ENCODE data around the gene DAB1. TPM values are rescaled to one million over a fixed set of nuclear protein-coding genes. Genes with fewer than 3 reads are reported as not detected.

Gene DAB1
- total and polyA plus RNA-seq, 8 donors, result 0.04 to 1.4 (median 0.39) TPM

DNA sequence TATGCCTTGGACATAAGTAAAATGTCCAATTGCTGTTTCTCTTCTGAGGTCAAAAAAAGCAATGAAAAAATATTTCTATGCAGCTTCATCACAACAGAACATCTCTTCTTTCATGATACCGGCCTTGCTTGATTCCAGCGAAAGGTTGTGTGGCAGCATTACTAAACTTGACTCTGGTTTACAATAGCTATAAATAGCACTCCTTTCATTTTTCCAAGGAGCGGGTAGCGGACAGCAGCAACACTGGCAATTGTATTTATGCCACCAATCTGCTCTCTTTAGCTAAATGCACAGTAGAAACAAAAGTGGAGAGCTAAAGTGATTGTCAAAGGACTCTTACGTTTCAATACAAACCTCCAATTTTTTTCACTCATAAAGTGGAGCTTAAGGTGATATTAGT lies 7.5 kb upstream of the DAB1 start:
- Histone ChIP-seq H3K27me3 (peaks cover 0 to 5% (median 0%) of the 10 kb centered on the region in 4 donors), H3K4me3 (no peak overlapping the region), H3K27ac (no peak overlapping the region), H3K9me3 (no peaks in the 10 kb centered on the region), H3K36me3 (no peaks in the 10 kb centered on the region), H3K4me1 (no peaks in the 10 kb centered on the region)
- intact Hi-C loops (cut with DNase I), result no loop called here
- FAIRE-seq, result no peak
- ATAC-seq, result no peak
- TF ChIP-seq, protein P1, sequence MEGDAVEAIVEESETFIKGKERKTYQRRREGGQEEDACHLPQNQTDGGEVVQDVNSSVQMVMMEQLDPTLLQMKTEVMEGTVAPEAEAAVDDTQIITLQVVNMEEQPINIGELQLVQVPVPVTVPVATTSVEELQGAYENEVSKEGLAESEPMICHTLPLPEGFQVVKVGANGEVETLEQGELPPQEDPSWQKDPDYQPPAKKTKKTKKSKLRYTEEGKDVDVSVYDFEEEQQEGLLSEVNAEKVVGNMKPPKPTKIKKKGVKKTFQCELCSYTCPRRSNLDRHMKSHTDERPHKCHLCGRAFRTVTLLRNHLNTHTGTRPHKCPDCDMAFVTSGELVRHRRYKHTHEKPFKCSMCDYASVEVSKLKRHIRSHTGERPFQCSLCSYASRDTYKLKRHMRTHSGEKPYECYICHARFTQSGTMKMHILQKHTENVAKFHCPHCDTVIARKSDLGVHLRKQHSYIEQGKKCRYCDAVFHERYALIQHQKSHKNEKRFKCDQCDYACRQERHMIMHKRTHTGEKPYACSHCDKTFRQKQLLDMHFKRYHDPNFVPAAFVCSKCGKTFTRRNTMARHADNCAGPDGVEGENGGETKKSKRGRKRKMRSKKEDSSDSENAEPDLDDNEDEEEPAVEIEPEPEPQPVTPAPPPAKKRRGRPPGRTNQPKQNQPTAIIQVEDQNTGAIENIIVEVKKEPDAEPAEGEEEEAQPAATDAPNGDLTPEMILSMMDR (IDR thresholded peaks at IDR 0.05), result no peak
- WGBS, 2 donors, result 73 to 82% methylated on average over 5 of the region's 5 CpGs
- no peak for DNase-seq

DNA sequence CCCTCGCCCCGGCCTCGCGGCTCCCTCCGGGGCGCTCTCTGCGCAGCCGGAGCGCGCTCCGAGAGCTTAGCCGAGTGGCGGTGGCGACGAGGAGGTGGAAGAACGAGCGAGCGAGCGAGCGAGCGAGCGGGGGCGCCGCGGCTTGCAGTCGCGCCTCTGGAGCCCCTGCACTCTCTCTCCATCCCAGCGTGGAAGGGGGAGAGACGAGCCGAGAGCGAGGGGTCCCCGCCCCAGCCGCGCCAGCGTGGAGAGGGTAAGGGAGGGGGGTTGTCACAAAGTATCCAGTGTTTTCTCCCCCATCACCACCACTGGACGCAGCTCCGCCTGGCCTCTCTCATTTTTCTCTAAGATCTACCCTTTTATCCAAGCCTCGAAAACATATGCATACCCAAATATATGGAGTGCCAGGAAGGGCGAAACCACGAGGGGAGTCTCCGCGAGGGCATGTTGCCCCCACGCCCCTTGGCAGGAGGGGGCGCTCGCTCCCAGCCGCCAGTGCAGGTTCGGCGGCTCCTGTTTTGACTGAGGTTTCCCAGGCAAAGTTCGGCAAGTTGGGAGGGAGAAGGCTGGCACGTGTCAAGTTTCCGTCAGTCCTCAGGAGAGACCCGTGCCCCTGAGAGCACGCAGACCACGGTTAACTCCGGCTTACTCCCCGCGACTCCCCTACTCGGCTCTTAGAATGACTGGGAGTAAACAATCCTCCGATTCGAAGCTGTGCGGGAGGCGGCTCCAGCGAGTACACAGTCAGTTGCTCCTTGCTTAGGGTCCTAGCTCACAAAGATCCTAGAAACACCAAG lies 569 bp upstream of the DAB1 start:
- TF ChIP-seq, protein P1 (IDR thresholded peaks at IDR 0.05), result peak in 1 of 4 donors; percentile 16
- 1 to 2% methylated on average over 49 to 63 of the region's 63 CpGs for WGBS, 2 donors
- H3K9me3 ChIP-seq, result no peaks in the 10 kb centered on the region
- intact Hi-C loops (cut with DNase I), result no loop called here
- peaks cover 0 to 22% (median 2%) of the 10 kb centered on the region in 4 donors for H3K27me3 ChIP-seq
- DNase-seq (peak in 4 of 6 donors; percentile 22 to 79 (median 45)), ATAC-seq (peak in 3 of 4 donors; percentile 75 to 80 (median 80)), FAIRE-seq (no peak)
- no peaks in the 10 kb centered on the region for H3K36me3 ChIP-seq
- H3K4me3 ChIP-seq, result peak overlapping the region in 3 of 4 donors; percentile 3 to 46 (median 30)
- H3K4me1 ChIP-seq, result no peaks in the 10 kb centered on the region
- H3K27ac ChIP-seq, result no peak overlapping the region

DNA sequence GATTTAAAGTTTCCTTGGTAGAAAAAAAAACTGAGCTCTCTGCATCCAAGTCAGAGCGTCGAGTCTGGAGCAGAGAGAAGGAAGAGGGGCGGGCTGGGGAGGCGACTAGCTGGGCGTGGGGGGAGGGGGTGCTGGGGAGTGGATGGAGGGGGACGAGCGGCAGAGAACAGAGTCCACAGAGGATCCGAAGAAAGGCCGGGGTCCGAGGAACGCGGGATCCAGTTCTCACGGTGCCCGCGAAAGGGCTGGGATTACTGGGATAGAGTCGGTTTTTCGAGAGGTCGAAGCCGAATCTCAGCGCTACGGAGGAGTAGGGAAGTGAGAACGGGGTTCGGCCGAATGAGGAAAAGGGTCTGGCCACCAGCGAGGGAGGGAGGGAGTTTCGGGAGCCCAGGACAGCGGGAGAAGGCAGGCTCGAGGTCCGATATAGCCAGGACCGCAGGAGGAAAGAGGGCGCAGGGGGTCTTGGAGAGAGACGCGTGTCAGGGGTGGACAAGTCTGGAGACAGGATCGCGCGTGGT lies 665 bp downstream of the DAB1 start:
- H3K36me3 ChIP-seq, result no peaks in the 10 kb centered on the region
- no peaks in the 10 kb centered on the region for H3K9me3 ChIP-seq
- FAIRE-seq, result no peak
- H3K27ac ChIP-seq, result no peak overlapping the region
- TF ChIP-seq, protein P1 (IDR thresholded peaks at IDR 0.05), result no peak
- ATAC-seq, result peak in 1 of 4 donors; percentile 7
- H3K27me3 ChIP-seq, result peaks cover 0 to 28% (median 5%) of the 10 kb centered on the region in 4 donors
- H3K4me1 ChIP-seq, result no peaks in the 10 kb centered on the region
- H3K4me3 ChIP-seq, result peak overlapping the region in 2 of 4 donors; percentile 30 to 46
- intact Hi-C loops (cut with DNase I), result no loop called here
- WGBS, 2 donors, result 1% methylated on average over 36 of the region's 36 CpGs
- peak in 2 of 6 donors; percentile 26 to 49 for DNase-seq

DNA sequence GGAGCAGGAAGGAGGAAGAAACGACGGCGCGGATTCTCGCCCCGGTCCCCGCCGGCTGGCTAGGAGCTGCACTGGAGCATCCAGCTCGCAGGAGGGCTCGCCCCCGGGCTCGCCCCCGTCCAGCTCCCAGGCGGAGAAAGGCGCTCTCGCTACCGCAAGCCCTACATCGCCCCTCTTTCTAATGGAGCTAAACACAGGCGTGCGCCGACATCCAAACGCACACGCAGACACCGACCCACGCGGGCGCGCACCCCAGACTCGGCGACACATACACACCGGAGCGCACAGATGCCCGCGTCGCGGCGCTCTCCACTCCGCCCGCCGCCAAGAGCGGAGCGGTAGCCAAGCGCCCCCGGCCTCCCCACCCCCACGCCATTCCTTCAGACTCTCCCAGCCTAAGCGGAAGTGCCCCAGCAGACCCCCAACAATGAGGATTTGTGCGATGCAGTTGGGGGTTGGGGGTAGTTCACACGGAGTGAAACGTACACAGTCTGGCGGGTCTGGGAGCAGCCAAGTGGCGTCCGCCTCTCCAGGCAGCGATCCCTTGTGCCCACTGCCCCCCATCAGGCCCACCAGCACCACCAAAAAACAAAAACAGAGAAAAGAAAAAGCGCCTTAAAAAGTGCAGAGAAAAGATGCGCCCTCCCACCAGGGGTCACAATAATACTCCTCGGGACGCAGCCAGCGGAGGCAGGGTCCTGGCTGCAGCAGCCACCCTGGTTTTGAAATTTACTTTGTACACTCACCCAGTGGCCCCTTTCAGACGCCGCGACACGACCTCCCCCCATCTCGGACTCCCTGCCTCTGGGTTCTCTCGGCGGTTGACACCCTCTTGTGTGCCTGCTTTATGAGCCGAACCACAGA lies 1.4 kb downstream of the DAB1 start:
- H3K9me3 ChIP-seq, result no peaks in the 10 kb centered on the region
- no peaks in the 10 kb centered on the region for H3K4me1 ChIP-seq
- peak in 3 of 4 donors; percentile 28 to 44 (median 39) for ATAC-seq
- TF ChIP-seq, protein P1 (IDR thresholded peaks at IDR 0.05), result no peak
- peaks cover 0 to 29% (median 5%) of the 10 kb centered on the region in 4 donors for H3K27me3 ChIP-seq
- intact Hi-C loops (cut with DNase I), result no loop called here
- H3K36me3 ChIP-seq, result no peaks in the 10 kb centered on the region
- no peak overlapping the region for H3K4me3 ChIP-seq
- no peak overlapping the region for H3K27ac ChIP-seq
- no peak for FAIRE-seq
- DNase-seq, result peak in 2 of 6 donors; percentile 44 to 56
- 2 to 4% methylated on average over 49 to 66 of the region's 66 CpGs for WGBS, 2 donors

Measured in pancreas (tissue), 10 donors.